Measurements from ENCODE around the gene MLYCD. TPM values are rescaled to one million over a fixed set of nuclear protein-coding genes. Genes with fewer than 3 reads are reported as not detected.
A peak's percentile ranks its signal among the peaks of the same experiment; 100 is the strongest.

The MLYCD gene
- total RNA-seq, result 2.9 TPM

DNA sequence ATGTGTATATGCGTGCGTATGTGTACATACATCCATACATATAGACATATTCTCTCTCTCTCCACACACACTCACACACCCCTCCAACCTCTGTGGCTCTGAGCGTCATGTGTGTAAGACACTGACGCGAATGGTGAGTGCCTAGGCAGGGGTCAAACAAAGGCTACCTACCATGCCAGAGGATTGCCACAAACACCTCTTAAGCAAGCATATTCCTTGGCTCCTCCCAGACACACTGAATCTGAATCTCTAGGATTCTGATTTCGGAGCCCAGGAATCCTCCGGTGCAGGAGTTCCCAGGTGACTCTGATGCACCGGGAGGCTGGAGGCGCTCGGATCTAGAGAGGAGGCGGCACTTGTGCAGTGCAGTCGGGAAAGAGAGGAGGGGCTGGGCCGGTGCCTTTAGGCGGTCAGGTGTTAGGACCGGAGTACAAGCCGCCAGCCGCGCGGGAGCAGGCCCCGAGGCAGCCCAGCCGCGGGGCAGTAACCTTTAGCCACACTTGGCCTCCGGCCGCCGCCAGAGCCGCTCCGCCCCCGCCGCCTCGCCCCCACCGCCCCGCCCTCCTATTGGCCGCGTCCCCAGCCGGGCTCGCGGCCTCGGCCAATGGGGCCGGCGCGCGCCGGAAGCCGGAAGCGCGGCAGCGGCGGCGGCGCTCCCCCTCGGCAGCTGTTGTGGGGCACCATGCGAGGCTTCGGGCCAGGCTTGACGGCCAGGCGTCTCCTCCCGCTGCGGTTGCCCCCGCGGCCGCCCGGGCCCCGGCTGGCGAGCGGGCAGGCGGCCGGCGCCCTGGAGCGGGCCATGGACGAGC is at the start of gene MLYCD:
MLYCD (plus strand) TSS at position 653 of the 809 bp plus-strand sequence; CDS start at position 683, 30 bp downstream.
- Histone ChIP-seq H3K27me3 (ENCODE audit: insufficient read depth, low read length) (no peaks in the 10 kb centered on the region), H3K4me3 (ENCODE audit: low read length) (peak within 1 kb of the TSS; percentile 67), H3K4me1 (ENCODE audit: insufficient read depth, low read length) (peaks cover 19% of the 10 kb centered on the region), H3K9me3 (ENCODE audit: low read depth, low read length) (no peaks in the 10 kb centered on the region)

DNA sequence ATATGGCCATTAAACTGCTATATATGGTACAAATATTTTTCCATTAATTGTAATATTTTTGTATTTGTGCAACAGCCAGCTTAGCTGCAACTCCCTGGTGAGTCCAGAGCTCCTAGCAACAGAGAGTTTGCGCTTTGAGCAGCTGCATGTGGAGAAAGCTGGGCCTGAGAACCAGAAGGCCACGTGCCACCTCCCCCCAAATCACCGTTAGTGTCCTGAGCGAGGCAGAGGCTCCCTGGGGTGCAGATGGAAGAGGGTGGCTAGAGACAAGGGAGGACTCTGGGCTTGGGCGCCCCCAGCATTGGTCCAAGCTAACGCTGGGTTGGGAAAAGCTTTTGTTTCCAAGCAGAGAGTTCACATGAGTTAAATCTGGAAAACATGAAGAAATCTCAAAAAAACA is 49.5 kb upstream of the MLYCD start:
- H3K4me3 ChIP-seq (ENCODE audit: low read length), result no peak overlapping the region
- no peaks in the 10 kb centered on the region for H3K9me3 ChIP-seq (ENCODE audit: low read depth, low read length)
- no peaks in the 10 kb centered on the region for H3K27me3 ChIP-seq (ENCODE audit: insufficient read depth, low read length)

DNA sequence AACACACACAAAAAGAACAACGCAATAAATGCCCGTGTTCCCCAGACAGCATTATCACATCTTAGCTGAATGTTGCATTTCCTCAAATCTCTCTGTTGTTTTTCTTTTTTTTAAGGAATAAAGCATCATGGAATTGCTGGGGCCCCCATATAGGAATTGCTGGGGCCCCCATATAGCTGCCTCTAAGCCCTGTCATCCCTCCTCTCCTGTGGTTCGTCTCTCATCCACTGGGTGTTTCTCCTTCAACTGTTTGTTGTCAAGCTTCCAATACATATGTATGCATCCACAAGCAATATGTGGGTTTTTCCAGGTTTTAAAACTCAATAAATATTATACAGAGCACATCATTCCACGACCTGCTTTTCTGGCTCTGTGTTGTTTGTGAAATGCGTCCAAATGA is 48.0 kb upstream of the MLYCD start:
- Histone ChIP-seq H3K9me3 (ENCODE audit: low read depth, low read length) (no peaks in the 10 kb centered on the region), H3K4me1 (ENCODE audit: insufficient read depth, low read length) (peaks cover 24% of the 10 kb centered on the region), H3K27me3 (ENCODE audit: insufficient read depth, low read length) (no peaks in the 10 kb centered on the region)

More for the DNA sequence above, 49.5 kb upstream of the MLYCD start:
- H3K4me1 ChIP-seq (ENCODE audit: insufficient read depth, low read length), result peaks cover 30% of the 10 kb centered on the region

DNA sequence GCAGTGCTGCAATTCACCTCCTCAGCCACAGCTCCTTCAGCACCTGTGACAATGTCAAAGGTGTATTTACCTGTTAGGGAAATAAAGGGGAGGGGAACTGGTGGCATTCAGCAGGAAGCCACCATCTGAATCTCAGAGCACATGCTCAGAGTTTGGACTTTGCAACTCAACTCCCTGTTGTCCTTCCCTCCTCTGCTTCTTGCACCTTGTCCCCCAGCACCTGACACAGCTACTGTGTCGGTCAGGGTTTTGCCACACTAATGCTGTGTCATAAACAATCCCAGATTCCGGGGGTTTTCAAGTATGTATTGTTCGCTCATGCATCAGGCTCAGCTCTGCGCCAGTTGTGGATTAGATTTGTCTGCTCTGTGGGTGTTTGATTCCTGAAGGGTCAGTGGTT is 47.4 kb upstream of the MLYCD start:
- Histone ChIP-seq H3K27me3 (ENCODE audit: insufficient read depth, low read length) (no peaks in the 10 kb centered on the region), H3K9me3 (ENCODE audit: low read depth, low read length) (no peaks in the 10 kb centered on the region), H3K4me3 (ENCODE audit: low read length) (no peak overlapping the region), H3K4me1 (ENCODE audit: insufficient read depth, low read length) (peaks cover 20% of the 10 kb centered on the region)

More for the DNA sequence above, 48.0 kb upstream of the MLYCD start:
- no peak overlapping the region for H3K4me3 ChIP-seq (ENCODE audit: low read length)

DNA sequence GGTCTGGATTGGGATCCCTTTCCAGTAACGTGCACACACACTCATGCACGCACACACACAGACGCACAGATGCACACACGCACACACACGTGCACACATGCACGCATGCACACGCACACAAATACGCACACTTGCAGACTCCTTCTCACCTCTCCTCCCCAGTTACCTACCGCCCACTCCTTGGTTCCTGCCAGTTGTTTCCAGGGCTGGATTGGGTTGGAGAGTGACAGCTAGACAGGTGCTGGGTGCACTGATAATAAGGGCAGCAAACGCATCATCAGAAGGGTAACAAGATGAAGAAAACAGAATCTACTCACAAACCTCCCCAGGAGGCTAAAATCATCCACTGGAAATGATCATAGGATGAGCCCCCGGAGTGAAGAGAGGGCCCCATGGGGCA is 46.1 kb upstream of the MLYCD start:
- no peak overlapping the region for H3K4me3 ChIP-seq (ENCODE audit: low read length)
- no peaks in the 10 kb centered on the region for H3K9me3 ChIP-seq (ENCODE audit: low read depth, low read length)
- H3K4me1 ChIP-seq (ENCODE audit: insufficient read depth, low read length), result peaks cover 7% of the 10 kb centered on the region
- H3K27me3 ChIP-seq (ENCODE audit: insufficient read depth, low read length), result no peaks in the 10 kb centered on the region

DNA sequence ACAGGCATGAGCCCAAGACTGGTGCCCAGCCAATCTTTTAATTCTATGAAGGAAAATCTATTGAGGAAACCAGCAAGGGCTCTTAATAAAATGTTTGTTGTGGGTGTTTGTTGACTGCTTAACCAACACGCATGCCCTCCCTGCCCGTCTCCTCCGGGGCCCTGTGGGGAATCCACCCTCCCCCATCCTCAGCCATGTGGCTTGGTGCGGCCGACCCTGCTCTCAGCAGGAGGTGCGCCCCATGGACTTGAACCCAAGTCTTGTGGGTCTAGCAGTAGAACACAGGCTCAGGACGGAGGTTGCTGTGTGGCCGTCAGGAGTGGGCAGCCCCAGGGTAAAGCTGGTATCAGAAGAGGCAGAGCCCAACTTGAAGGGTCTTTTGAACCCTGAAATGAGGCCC is 45.1 kb upstream of the MLYCD start:
- no peaks in the 10 kb centered on the region for H3K4me1 ChIP-seq (ENCODE audit: insufficient read depth, low read length)
- H3K4me3 ChIP-seq (ENCODE audit: low read length), result no peak overlapping the region
- H3K9me3 ChIP-seq (ENCODE audit: low read depth, low read length), result no peaks in the 10 kb centered on the region
- no peaks in the 10 kb centered on the region for H3K27me3 ChIP-seq (ENCODE audit: insufficient read depth, low read length)

DNA sequence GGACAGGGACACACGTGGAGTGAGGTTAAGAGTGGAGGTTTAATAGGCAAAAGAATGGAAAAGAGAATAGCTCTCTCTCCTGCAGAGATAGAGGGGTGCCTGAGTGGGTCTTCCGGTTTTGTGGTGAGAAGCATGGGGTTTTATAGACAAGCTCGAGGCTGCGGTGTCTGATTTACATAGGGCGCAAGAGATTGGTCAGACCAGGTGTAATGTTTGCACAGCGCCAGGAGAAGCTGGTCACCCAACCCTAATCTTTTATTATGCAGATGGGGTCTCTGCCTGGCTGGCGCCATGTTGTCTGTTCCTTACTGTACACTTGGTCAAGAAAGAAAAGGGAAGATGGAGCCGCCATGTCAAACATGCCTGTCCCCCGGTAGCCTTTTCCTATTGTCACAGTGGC is 44.5 kb upstream of the MLYCD start:
- Histone ChIP-seq H3K9me3 (ENCODE audit: low read depth, low read length) (no peaks in the 10 kb centered on the region), H3K27me3 (ENCODE audit: insufficient read depth, low read length) (no peaks in the 10 kb centered on the region), H3K4me1 (ENCODE audit: insufficient read depth, low read length) (no peaks in the 10 kb centered on the region), H3K4me3 (ENCODE audit: low read length) (no peak overlapping the region)

DNA sequence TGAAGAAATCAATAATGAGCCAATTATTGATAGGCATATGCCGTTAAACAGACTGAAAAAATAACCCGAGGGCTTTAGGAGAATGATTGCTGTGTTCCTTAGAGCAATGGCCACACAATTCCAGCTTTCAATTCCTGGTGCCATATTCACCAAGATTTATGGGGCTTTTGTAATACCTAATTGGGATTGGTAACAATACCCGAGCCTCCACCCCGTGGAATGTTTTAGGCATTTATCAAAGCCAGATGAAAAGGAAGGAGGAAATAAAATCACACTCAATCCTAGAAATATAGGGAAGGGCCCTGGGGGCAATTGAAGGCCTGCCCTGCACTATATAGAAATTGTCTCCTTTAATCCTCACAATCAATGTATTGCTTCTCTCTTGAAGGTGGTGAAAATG is 42.1 kb upstream of the MLYCD start:
- Histone ChIP-seq H3K9me3 (ENCODE audit: low read depth, low read length) (no peaks in the 10 kb centered on the region), H3K4me1 (ENCODE audit: insufficient read depth, low read length) (no peaks in the 10 kb centered on the region), H3K27me3 (ENCODE audit: insufficient read depth, low read length) (no peaks in the 10 kb centered on the region), H3K4me3 (ENCODE audit: low read length) (no peak overlapping the region)

DNA sequence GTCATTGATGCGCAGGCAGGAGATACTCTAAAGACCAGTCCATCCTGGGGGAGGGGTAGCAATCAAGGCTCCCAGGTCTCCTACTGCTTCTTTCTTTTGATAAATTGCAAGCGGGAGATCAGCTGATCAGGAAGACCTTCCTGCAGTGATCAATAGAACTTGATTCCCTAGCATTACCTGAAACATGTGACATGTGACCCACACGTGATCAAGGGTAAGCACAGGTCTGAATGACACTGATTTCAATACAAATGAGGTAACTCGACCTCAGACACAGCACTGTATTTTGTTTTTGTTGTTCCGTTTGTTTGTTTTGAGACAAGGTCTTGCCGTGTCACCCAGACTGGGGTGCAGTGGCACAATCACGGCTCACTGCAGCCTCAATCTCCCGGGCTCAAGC is 39.6 kb upstream of the MLYCD start:
- Histone ChIP-seq H3K4me3 (ENCODE audit: low read length) (no peak overlapping the region), H3K27me3 (ENCODE audit: insufficient read depth, low read length) (no peaks in the 10 kb centered on the region), H3K4me1 (ENCODE audit: insufficient read depth, low read length) (no peaks in the 10 kb centered on the region), H3K9me3 (ENCODE audit: low read depth, low read length) (no peaks in the 10 kb centered on the region)

DNA sequence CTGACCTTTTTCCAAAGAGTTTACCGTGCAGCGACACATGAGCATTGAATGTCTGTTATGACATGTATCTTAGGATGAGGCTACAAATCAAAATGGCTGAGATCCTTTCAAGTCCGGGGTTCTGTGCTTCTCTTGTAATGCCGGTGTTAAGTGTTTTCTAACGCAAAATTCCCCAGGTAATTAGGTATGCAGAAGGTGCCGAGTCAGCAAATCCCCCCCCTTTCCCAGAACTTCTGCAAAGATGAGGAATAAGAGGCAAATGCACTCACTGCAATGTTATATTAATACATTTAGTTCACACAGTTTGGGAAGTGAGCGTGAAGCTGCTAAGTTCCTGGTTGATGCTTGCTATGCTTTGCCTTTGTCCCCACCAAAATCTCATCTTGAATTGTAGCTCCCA is 36.3 kb upstream of the MLYCD start:
- no peak overlapping the region for H3K4me3 ChIP-seq (ENCODE audit: low read length)
- no peaks in the 10 kb centered on the region for H3K27me3 ChIP-seq (ENCODE audit: insufficient read depth, low read length)
- H3K9me3 ChIP-seq (ENCODE audit: low read depth, low read length), result no peaks in the 10 kb centered on the region
- H3K4me1 ChIP-seq (ENCODE audit: insufficient read depth, low read length), result no peaks in the 10 kb centered on the region

DNA sequence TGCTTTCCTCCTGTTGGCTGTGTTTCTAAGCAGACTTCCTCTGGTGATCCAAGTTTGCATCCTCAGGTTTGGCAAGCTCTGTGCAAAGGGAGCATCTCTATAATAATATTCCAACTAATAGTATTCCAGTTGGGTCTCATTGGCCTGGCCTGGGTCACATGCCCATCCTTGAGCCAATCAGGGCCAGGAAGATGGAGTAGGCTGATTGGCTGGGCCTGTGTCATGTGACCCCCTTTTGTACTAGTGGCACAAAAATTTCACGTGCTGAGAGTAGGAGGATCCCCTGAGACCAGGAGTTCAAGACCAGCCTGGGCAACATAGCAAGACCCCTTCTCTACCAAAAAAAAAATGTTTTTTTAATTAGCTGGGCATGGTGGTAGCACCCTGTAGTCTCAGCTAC is 35.2 kb upstream of the MLYCD start:
- Histone ChIP-seq H3K4me3 (ENCODE audit: low read length) (no peak overlapping the region), H3K27me3 (ENCODE audit: insufficient read depth, low read length) (no peaks in the 10 kb centered on the region), H3K9me3 (ENCODE audit: low read depth, low read length) (no peaks in the 10 kb centered on the region), H3K4me1 (ENCODE audit: insufficient read depth, low read length) (no peaks in the 10 kb centered on the region)

DNA sequence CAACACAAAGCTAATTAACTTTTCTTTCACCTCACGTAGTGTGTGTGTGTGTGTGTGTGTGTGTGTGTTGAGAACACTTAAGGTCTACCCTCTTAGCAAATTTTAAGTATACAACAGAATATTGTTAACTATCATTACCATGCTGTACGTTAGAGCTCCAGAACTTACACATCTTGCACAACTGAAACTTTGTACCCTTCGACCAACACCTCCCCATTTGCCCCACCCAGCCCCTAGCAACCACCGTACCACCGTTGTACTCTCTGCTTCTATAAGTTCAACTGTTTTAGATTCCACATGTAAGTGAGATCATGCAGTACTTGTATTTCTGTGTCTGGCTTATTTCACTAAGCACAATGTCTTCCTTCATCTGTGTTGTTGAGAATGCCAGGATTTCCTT is 28.1 kb upstream of the MLYCD start:
- Histone ChIP-seq H3K27me3 (ENCODE audit: insufficient read depth, low read length) (peaks cover 7% of the 10 kb centered on the region), H3K4me3 (ENCODE audit: low read length) (no peak overlapping the region), H3K4me1 (ENCODE audit: insufficient read depth, low read length) (no peaks in the 10 kb centered on the region), H3K9me3 (ENCODE audit: low read depth, low read length) (no peaks in the 10 kb centered on the region)

DNA sequence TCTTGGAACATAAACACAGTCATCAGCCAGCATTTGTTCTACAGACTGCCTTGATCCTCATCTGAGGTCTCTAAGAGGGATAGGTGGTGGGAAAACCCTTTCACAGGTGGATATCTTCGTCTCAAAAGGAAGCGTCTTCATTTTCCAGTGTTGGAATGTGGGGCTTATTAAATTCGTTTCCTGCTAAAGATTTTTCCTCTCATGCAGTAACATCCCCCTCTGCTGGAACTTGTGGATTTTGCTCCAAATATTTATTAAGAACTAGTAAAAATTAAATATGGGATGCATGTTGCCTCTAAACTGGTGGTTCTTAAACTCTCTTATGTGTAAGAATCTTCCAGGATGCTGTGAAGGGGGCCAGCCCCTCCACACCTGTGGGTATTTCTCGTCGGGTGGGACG is 20.1 kb upstream of the MLYCD start:
- Histone ChIP-seq H3K9me3 (ENCODE audit: low read depth, low read length) (no peaks in the 10 kb centered on the region), H3K4me1 (ENCODE audit: insufficient read depth, low read length) (no peaks in the 10 kb centered on the region), H3K4me3 (ENCODE audit: low read length) (no peak overlapping the region), H3K27me3 (ENCODE audit: insufficient read depth, low read length) (peaks cover 3% of the 10 kb centered on the region)

DNA sequence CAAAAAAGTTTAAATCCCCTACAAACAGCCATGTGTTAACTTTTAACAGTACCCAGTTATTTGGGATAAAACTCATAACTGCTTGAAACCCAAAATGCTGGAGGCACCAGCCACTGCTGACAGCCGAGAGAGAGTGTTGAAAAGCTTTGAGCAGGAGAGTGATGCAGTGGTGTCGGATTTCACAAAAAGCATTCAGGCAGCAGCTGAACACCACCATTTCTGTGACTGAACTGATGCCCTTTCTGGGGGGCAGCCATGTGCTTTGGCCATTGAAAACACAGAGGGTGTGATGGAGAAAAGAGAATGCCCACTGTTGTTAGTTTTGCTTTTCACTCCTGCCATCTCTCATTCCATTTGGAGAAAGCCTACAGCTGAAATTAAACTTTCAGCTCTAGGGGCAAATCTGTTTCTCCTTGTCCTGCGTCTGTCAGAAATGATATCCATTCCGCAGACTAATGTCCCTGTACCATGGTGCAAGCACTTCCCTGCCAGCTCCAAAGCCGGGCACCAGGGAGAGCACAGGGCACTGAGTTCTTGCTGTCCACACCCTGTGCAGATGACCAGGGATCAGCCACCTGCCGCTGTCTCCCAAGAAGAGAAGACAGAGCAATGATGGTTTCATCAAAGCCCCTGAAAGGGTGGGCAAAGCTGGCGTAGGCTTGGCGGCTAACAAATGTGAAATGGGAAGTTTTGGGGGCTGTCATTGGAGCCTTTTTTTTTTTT is 16.6 kb upstream of the MLYCD start:
- Histone ChIP-seq H3K27me3 (ENCODE audit: insufficient read depth, low read length) (no peaks in the 10 kb centered on the region), H3K9me3 (ENCODE audit: low read depth, low read length) (no peaks in the 10 kb centered on the region), H3K4me1 (ENCODE audit: insufficient read depth, low read length) (no peaks in the 10 kb centered on the region), H3K4me3 (ENCODE audit: low read length) (no peak overlapping the region)

DNA sequence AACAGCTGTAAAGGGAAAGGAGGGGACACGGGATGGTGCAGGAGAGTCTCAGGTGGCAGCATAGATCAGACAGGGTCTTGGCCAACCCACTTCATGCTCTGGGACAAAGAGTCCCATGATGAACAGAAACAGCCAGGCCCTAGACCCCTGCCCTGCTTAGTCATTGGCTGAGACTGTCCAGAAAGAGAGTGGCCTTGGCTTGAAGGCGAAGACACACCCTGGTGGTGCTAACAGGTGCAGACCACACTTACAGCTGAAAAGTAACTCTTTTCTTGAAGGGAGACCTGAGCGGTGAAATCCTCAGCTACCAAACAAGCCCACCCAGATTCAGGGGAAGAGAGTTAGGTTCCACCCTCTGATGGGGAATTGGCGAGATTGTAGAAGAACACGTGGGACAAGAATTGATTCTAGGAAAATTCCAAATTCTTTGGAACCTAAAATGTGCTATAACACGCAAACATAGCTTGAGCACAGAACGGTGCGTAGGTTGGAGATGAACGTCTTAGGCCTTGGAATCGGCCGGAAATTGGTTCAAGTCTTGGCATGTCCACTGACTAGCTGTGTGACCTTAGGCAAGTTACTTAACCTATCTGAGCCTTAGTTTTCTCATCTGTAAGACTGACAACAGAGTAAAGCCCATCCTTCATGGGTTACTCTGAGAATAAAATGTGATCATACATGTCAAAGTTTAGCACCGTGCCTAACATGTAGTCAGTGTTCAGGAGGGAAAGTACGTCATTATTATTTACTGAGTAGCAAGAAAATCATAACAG is 12.5 kb upstream of the MLYCD start:
- H3K4me1 ChIP-seq (ENCODE audit: insufficient read depth, low read length), result no peaks in the 10 kb centered on the region
- no peaks in the 10 kb centered on the region for H3K9me3 ChIP-seq (ENCODE audit: low read depth, low read length)
- no peak overlapping the region for H3K4me3 ChIP-seq (ENCODE audit: low read length)
- H3K27me3 ChIP-seq (ENCODE audit: insufficient read depth, low read length), result no peaks in the 10 kb centered on the region

All from mononuclear cell (primary cell).